HG02642 (cell line): Measurements from ENCODE around the gene KIAA1549.
"Not testable (repeated sequence)": the region's sequence is repeated elsewhere in the genome, so short reads cannot be mapped to it uniquely, and the experiment has no call there.

Experiments
- ATAC-seq: cut with Tn5 transposase; IDR thresholded peaks from one replicate; pipeline ENCODE4 v1.9.1; 2021; ENCODE audit warnings: mild to moderate bottlenecking; ENCODE audit not compliant: unreplicated experiment, poor library complexity

Gene KIAA1549

GRCh38 chr7:138828302-138828701 lies 152.9 kb downstream of the KIAA1549 start:
- no peak for ATAC-seq

- ATAC-seq, result no peak
These were observed 156.0 kb downstream of the KIAA1549 start for GRCh38 chr7:138825049-138825721.

- ATAC-seq, result no peak
These were observed 158.2 kb downstream of the KIAA1549 start for GRCh38 chr7:138822867-138823535.

GRCh38 chr7:138821912-138822311 lies 159.3 kb downstream of the KIAA1549 start:
- ATAC-seq, result no peak

- no peak for ATAC-seq
These were observed 161.6 kb downstream of the KIAA1549 start for GRCh38 chr7:138819625-138820024.

GRCh38 chr7:138816650-138817049 lies 164.5 kb downstream of the KIAA1549 start:
- ATAC-seq, result no peak

GRCh38 chr7:138814816-138815332 lies 166.3 kb downstream of the KIAA1549 start:
- ATAC-seq, result no peak

- no peak for ATAC-seq
These were observed 167.2 kb downstream of the KIAA1549 start for GRCh38 chr7:138813945-138814344.

- ATAC-seq, result not testable (repeated sequence)
These were observed 169.9 kb downstream of the KIAA1549 start for GRCh38 chr7:138811327-138811726.

GRCh38 chr7:138809346-138809745 lies 171.8 kb downstream of the KIAA1549 start:
- no peak for ATAC-seq

- no peak for ATAC-seq
These were observed 176.6 kb downstream of the KIAA1549 start for GRCh38 chr7:138804618-138805017.

GRCh38 chr7:138802706-138803105 lies 178.5 kb downstream of the KIAA1549 start:
- ATAC-seq, result no peak

- no peak for ATAC-seq
These were observed 179.9 kb downstream of the KIAA1549 start for GRCh38 chr7:138801256-138801655.

- no peak for ATAC-seq
These were observed 181.7 kb downstream of the KIAA1549 start for GRCh38 chr7:138799336-138800000.

GRCh38 chr7:138798836-138799235 lies 182.4 kb downstream of the KIAA1549 start:
- ATAC-seq, result no peak

- no peak for ATAC-seq
These were observed 183.4 kb downstream of the KIAA1549 start, which contains the start of the genes ATP6V0A4 and TMEM213 for GRCh38 chr7:138797715-138798320. TSS of gene ATP6V0A4 (minus strand) at chr7:138798196. CDS start at chr7:138771247, 26,949 bp downstream. TSS of gene TMEM213 (plus strand) at chr7:138797994. CDS start at chr7:138798105, 111 bp downstream.

GRCh38 chr7:138797046-138797445 lies 184.1 kb downstream of the KIAA1549 start:
- not testable (repeated sequence) for ATAC-seq

- no peak for ATAC-seq
These were observed 185.1 kb downstream of the KIAA1549 start for GRCh38 chr7:138796038-138796615.

- no peak for ATAC-seq
These were observed 195.4 kb downstream of the KIAA1549 start for GRCh38 chr7:138785587-138786437.
